SJSA1 (cell line): ENCODE data around the gene LRRC47. TPM values are rescaled to one million over a fixed set of nuclear protein-coding genes. Genes with fewer than 3 reads are reported as not detected.
"Not testable (repeated sequence)": the region's sequence is repeated elsewhere in the genome, so short reads cannot be mapped to it uniquely, and the experiment has no call there.

ENCODE experiments used
- DNase-seq, 2 experiments: peaks; one replicate each; pipeline ENCODE4 v3.0.0-alpha.2; 2015 to 2020; ENCODE audit warnings: low spot score in 2 of 2, low read depth in 1 of 2
- H3K27ac ChIP-seq: fragments of 250-450 bp; sonication (Bioruptor Pico); 2 replicates; pipeline ENCODE4 v1.5.1; 2020; ENCODE audit warnings: mild to moderate bottlenecking, moderate library complexity
- H3K27me3 ChIP-seq: fragments of 250-450 bp; sonication (Bioruptor Pico); replicated peaks from 2 replicates; pipeline ENCODE4 v1.5.1; 2020; ENCODE audit warnings: mild to moderate bottlenecking, moderate library complexity
- H3K36me3 ChIP-seq: fragments of 250-450 bp; sonication (Bioruptor Pico); 2 replicates; pipeline ENCODE4 v1.5.1; 2020; ENCODE audit warnings: mild to moderate bottlenecking
- H3K4me1 ChIP-seq: fragments of 250-450 bp; sonication (Bioruptor Pico); replicated peaks from 2 replicates; pipeline ENCODE4 v1.6.1; 2021; ENCODE audit warnings: mild to moderate bottlenecking
- H3K4me3 ChIP-seq: fragments of 250-450 bp; sonication (Bioruptor Pico); 2 replicates; pipeline ENCODE4 v1.5.1; 2020; ENCODE audit warnings: mild to moderate bottlenecking
- H3K9me3 ChIP-seq: fragments of 250-450 bp; sonication (Bioruptor Pico); replicated peaks from 2 replicates; pipeline ENCODE4 v1.5.1; 2020; ENCODE audit warnings: mild to moderate bottlenecking
- total RNA-seq: library from RNA; depleted of rRNA; stranded (reverse); fragments of >200 nt; shearing (Covaris generic); gene quantifications from 2 replicates; pipeline ENCODE4 v1.2.3, GENCODE V29; 2014

The LRRC47 gene
- total RNA-seq, 1 experiment from 2014 or later = 46.4 TPM

DNA sequence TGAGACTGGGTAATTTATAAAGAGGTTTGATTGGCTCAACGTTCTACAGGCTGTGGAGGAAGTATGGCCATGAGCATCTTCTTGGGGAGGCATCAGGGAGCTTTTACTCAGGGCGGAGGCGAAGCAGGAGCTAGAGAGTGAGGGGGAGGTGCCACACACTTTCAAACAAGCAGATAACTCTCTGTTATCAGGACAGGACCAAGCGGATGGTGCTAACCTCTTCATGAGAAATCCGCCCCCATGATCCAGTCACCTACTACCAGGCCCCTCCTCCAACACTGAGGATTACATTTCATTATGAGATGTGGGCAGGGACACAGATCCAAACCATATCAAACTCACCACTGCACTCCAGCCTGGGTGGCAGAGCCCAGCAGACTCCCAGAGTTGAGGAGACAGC is 11.5 kb upstream of the LRRC47 start:
- Histone ChIP-seq H3K27ac (no peak overlapping the region), H3K4me1 (no peaks in the 10 kb centered on the region), H3K36me3 (no peaks in the 10 kb centered on the region), H3K27me3 (0 out of 2 replicates have a peak, but pooled peaks cover 4% of the 10 kb centered on the region), H3K9me3 (no peaks in the 10 kb centered on the region), H3K4me3 (no peak overlapping the region)
- no peak for DNase-seq

DNA sequence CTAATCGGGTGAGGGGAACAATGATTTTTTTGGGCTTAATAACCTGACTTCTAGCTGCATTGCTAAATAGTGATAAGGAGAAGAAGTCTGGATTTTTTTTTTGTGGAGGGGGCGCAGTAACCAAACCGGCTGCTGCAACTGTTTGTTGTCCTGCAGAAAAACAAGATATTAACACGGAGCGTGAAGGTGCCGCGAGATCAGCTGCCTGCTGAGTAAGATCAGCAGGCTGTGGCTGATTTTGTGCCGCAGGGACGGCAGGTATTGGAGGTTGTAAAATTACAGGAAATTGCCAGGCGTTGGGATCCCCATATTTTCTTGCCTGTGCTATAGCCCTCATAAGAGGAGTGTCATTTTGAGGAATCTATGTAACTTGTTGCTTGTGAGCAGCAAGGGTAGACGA is 8.7 kb upstream of the LRRC47 start:
- 0 out of 2 replicates have a peak, but pooled peaks cover 4% of the 10 kb centered on the region for H3K27me3 ChIP-seq
- H3K36me3 ChIP-seq = no peaks in the 10 kb centered on the region
- no peak for DNase-seq
- H3K4me3 ChIP-seq = no peak overlapping the region
- no peak overlapping the region for H3K27ac ChIP-seq
- no peaks in the 10 kb centered on the region for H3K9me3 ChIP-seq
- H3K4me1 ChIP-seq = no peaks in the 10 kb centered on the region

DNA sequence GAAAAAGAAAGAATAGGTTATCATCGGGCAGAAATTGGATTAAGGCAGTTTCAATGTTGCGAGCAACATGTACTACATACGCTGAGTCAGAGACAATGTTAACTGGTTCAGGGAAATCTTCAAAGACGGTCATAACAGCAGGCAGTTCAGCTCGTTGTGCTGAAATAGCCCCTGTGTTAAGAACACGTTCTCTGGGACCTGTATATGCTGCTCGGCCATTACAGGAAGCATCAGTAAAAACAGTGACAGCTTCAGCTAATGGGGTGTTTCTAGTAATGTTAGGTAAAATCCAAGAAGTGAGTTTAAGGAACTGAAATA is 8.3 kb upstream of the LRRC47 start:
- not testable (repeated sequence) for H3K4me3 ChIP-seq, H3K36me3 ChIP-seq, H3K27me3 ChIP-seq, H3K9me3 ChIP-seq, DNase-seq, H3K27ac ChIP-seq, H3K4me1 ChIP-seq

DNA sequence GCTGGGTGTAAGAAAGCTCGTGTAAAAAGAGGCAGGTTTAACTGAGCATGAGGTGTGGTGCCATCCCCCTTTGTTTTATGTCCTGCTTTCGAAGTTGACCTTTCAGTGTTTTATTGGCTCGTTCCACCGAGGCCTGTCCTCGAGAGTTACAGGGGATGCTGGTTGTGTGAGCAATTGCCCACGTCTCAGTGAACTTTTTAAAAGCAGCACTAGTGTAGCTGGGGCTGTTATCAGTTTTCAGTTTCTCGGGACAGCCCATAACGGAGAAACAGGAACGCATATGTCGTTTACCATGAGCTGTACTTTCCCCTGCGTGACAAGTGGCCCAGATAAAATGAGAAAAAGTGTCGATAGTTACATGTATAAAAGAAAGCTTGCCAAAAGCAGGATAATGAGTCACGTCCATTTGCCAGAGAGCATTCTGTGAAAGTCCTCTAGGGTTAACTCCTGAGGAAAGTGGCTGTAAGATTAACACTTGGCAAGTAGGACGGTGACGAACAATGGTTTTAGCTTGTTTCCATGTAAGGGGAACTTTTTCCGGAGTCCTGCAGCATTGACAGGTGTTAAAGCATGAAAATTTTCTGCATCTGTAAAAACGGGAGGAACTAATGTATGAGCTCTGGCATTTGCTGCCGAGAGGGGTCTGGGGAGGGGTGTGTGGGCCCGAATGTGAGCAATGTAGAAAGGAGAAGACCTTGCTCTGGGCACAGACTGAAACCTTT is 7.8 kb upstream of the LRRC47 start:
- H3K4me3 ChIP-seq = no peak overlapping the region
- no peaks in the 10 kb centered on the region for H3K36me3 ChIP-seq
- DNase-seq = no peak
- H3K27me3 ChIP-seq = 0 out of 2 replicates have a peak, but pooled peaks cover 4% of the 10 kb centered on the region
- no peaks in the 10 kb centered on the region for H3K4me1 ChIP-seq
- no peak overlapping the region for H3K27ac ChIP-seq
- H3K9me3 ChIP-seq = no peaks in the 10 kb centered on the region

DNA sequence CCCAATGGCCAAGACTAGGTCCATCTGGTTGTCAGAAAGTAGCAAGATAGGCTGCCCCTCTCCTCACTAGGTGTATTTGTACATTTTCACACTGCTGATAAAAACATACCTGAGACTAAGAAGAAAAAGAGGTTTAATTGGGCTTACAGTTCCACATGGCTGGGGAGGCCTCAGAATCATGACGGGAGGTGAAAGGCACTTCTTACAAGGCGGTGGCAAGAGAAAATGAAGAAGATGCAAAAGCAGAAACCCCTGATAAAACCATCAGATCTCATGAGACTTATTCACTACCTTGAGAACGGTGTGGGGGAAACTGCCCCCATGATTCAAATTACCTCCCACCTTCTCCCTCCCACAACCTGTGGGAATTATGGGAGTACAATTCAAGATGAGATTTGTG is 4.5 kb upstream of the LRRC47 start:
- not testable (repeated sequence) for H3K27me3 ChIP-seq, H3K36me3 ChIP-seq, DNase-seq, H3K4me1 ChIP-seq, H3K4me3 ChIP-seq, H3K27ac ChIP-seq, H3K9me3 ChIP-seq

DNA sequence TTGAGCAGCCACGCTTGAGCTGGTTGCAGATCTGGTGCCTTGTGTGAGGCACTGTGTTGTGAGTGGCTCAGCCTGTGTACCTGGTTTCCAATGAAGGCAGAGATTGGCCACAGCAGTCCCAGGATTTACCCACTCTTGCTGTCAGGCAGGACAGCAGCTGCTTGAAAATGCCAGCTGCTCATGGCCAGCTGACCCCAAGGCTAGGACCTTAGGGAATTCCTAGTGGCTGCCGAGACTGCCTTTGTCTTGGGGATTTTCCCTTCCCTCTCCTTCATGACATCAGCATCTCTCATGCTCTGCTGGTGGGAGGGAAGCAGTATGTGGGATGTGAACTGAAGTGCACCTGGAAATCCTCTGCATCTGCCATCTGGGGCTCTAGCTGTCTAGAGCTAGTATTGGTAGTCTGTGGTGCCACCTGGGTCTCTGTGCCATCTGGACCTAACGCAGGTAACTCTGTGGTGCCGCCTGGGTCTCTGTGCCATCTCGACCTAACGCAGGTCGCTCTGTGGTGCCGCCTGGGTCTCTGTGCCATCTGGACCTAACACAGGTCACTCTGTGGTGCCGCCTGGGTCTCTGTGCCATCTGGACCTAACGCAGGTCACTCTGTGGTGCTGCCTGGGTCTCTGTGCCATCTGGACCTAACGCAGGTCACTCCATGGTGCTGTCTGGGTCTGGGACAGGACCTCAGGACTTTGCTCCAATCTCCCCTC is 3.8 kb upstream of the LRRC47 start:
- Histone ChIP-seq H3K9me3 (0 out of 2 replicates have a peak, but pooled peaks cover 3% of the 10 kb centered on the region), H3K36me3 (peaks cover 9% of the 10 kb centered on the region), H3K4me3 (no peak overlapping the region), H3K4me1 (peaks cover 8% of the 10 kb centered on the region), H3K27me3 (0 out of 2 replicates have a peak, but pooled peaks cover 4% of the 10 kb centered on the region), H3K27ac (no peak overlapping the region)
- no peak for DNase-seq

DNA sequence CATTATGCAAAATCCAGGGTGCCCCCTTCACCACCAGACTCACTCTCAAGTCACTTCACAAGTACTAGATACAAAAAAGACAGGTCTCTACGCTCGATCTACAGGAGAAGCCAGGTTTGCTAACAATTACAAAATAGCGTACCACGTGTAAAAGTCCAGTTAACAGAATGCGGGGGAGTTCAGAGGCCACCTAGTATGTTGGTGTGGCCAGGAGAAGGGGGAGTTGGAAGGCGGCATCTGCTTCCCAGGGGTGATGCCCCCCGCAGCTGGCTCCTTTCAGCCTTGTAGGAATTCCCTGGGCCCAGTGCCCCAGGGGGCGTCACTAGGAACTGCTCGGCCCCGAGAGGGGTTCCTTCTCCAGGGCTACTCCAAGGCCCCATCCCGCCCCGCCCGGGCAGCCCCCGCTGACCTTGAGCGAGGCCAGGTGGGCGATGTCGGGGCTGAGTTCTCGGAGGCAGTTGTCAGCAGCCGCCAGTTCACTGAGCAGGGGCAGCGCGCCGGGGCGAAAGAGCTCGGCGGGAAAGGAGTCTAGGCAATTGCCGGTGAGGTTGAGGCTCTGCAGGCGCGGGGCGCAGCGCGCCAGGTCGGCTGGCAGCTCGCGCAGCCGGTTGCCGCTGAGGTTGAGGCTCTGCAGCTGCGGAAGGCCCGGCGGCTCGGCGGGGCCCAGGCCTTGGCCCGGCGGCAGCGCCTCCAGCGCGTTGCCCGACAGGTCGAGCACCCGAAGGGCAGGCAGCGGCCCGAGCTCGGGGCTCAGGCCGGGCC is 664 bp downstream of the LRRC47 start:
- DNase-seq = no peak
- Histone ChIP-seq H3K4me3 (peak overlapping the region; percentile 97), H3K27me3 (no peaks in the 10 kb centered on the region), H3K9me3 (0 out of 2 replicates have a peak, but pooled peaks cover 3% of the 10 kb centered on the region), H3K36me3 (peaks cover 35% of the 10 kb centered on the region), H3K4me1 (peaks cover 16% of the 10 kb centered on the region), H3K27ac (peak overlapping the region; percentile 49)

DNA sequence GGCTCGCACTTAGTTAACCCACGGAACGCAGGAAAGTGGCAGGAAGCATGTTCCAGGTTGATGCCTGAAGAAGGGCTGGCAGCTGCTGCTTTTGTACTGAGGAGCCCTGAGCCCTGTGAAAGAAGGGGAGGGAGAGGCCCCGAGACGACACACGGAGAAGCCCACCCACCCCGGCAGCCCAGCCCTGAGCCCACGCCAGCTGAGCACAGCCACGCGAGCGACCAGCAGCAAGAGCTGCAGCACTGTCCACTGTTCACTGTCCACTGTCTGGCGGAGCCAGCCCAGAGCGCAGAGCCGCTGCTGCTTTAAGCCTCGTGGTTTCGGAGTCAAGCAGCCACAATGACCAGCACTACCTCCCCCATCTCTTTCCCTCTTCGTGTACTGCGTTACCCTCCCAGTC is 5.3 kb downstream of the LRRC47 start:
- Histone ChIP-seq H3K36me3 (peaks cover 60% of the 10 kb centered on the region), H3K4me1 (peaks cover 11% of the 10 kb centered on the region), H3K4me3 (no peak overlapping the region), H3K9me3 (0 out of 2 replicates have a peak, but pooled peaks cover 2% of the 10 kb centered on the region), H3K27me3 (no peaks in the 10 kb centered on the region), H3K27ac (no peak overlapping the region)
- no peak for DNase-seq

DNA sequence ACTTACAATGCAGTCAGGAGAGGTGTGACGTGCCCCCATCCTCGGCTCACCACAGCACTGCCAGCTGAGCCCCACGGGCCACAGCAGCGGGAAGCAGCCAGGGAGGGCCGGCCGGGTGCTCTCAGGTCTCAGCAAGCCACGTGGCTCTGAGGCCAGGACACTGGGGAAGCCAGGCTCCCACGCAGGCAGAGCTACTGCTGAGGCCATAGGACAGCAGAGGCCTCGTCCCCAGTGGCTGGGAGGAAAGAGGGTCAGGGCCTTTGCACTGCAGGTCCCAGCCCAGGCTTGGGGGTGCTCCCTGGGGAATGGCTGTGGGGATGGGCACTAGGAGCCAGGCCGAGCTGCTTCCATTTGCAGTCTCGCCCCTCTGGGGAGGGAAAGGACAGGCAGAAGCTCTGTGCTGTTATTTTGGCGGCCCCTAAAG is 5.8 kb downstream of the LRRC47 start:
- H3K4me1 ChIP-seq = peaks cover 11% of the 10 kb centered on the region
- H3K27me3 ChIP-seq = no peaks in the 10 kb centered on the region
- DNase-seq = no peak
- H3K36me3 ChIP-seq = peaks cover 62% of the 10 kb centered on the region
- H3K27ac ChIP-seq = no peak overlapping the region
- H3K9me3 ChIP-seq = no peaks in the 10 kb centered on the region
- H3K4me3 ChIP-seq = no peak overlapping the region

DNA sequence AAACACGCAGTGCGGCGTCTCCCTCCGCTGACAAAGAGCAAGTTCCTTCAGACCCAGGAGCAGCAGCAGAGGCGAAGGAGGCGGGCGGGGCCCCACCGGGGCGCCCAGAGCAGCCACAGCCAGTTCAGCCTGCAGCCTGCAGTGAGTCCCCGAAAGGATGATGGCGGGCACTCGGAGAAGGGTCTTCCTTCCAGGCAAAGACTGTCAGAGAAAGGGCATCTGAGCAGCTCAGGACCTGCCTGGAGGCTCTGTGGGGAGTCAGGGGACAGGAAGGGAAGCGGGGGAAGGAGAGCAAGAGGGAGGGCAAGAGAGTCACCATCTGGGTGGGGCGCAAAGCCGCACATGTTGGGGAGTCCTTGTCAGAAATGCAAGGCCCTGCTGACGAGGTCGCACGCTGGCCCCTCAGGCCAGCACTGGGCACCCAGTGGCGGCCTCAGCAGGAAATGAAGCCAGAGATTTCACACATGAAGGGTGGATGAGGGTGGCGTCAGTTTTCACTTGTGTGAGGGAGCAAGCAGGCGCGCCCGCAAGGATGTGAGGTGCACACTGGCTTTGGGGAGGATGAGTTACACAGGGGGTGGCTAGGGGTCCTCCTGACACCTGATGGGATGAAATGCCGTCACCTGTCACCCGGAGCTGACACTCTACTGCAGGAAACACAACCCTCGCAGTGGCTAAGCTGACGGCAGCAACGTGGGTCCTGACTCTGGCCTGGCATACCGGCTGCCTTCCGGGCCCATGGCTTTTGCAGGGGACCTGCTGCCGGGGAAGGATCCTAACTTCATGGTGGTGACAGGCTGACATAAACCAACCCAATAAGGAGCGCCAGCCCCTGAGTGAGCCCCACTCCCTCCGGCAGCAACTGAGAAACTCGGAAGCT is 6.6 kb downstream of the LRRC47 start:
- no peak overlapping the region for H3K27ac ChIP-seq
- no peaks in the 10 kb centered on the region for H3K27me3 ChIP-seq
- no peak overlapping the region for H3K4me3 ChIP-seq
- DNase-seq = no peak
- H3K9me3 ChIP-seq = no peaks in the 10 kb centered on the region
- peaks cover 3% of the 10 kb centered on the region for H3K4me1 ChIP-seq
- H3K36me3 ChIP-seq = peaks cover 66% of the 10 kb centered on the region

DNA sequence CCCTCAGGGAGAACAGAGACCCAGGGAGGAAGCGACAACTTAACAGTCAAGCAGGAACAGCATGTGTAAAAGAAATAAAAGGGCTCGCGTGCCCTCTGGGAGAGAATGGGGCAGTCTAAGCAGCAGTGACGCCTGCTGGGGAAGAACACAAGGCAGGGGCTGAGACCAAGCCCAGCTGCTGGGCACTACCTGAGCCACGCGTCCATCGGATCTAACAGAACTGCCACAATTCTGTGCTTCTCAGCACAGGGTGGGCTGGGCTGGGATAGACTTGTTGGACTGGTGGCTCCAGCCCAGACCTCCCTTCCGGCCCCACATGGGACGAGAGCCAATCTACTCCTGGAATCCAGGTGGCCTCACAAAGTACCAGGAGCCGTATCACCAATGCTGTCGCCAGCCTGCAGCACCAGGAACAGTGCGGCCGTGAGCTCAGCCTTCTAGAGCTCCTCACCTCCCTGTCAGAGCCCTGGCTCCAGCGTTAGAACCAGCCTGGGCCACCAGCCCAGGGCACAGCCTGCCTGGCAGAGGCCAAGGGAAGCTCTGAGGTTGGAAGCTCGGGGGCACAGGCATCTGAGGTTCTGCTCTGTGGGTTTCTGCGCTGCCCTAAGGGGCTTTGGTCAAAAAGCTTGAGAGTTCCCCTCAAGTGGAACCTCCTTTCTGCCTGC is 7.4 kb downstream of the LRRC47 start:
- Histone ChIP-seq H3K9me3 (no peaks in the 10 kb centered on the region), H3K27ac (no peak overlapping the region), H3K4me3 (no peak overlapping the region), H3K4me1 (peaks cover under 1% of the 10 kb centered on the region), H3K36me3 (peaks cover 69% of the 10 kb centered on the region), H3K27me3 (no peaks in the 10 kb centered on the region)
- DNase-seq = no peak

DNA sequence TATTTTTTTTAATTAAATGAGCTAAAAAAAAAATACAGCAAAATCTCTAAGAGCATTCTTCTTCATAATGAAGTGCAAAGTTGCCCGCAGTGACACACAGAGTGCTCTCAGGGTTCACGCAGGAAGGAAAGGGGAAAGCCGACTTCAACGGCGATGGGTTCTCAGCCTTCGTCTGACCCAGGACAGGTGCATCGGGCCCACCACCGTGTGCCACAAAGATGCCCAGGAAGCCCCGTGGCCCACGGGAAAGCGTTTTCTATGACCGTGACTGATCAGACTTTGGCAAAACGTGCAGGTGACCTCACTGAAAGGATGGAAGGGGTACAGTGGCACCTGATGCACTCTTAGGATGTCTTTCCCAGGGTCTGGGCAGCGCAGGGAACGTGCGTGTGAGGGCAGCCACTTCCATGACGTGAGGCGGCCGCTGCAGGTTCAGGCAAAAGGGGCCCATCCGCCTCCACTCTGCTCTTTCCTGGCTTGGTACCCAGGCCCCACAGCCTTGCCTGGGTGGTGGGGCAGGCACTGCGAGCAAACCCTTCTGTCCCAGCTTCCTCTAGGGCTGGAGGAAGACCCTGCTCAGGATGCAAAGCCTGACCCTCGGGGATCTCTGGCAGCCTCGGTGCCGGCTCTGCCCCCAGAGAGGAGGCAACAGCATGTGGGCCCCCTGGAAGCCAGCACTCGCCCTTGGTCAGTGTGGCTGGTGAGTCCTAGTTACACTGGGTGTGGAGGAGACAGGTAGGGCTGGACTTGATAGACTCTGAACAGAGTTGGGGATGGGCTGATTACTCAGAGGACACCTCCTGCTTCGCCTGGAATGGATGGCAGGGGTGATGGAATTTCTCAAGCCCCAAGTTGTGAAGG is 8.3 kb downstream of the LRRC47 start:
- no peak overlapping the region for H3K4me3 ChIP-seq
- peaks cover 66% of the 10 kb centered on the region for H3K36me3 ChIP-seq
- no peaks in the 10 kb centered on the region for H3K4me1 ChIP-seq
- H3K9me3 ChIP-seq = no peaks in the 10 kb centered on the region
- H3K27me3 ChIP-seq = no peaks in the 10 kb centered on the region
- H3K27ac ChIP-seq = no peak overlapping the region
- DNase-seq = no peak
